ENCODE measurements around the gene CHD5. TPM values are rescaled to one million over a fixed set of nuclear protein-coding genes. Genes with fewer than 3 reads are reported as not detected.

Gene CHD5
- total RNA-seq, 4 donors from 2014 or later = 5.5 to 16.9 (median 12.0) TPM

- intact Hi-C loops (cut with DNase I) = no loop called here
- H3K4me1 ChIP-seq = no peaks in the 10 kb centered on the region
- H3K36me3 ChIP-seq = no peaks in the 10 kb centered on the region
- TF ChIP-seq CTCF (IDR thresholded peaks at IDR 0.05) = no peak
- TF ChIP-seq POLR2A (IDR thresholded peaks at IDR 0.05; ENCODE audit: low read depth) = no peak
- TF ChIP-seq EP300 (IDR thresholded peaks at IDR 0.05) = no peak
- no peak for TF ChIP-seq POLR2AphosphoS5 (IDR thresholded peaks at IDR 0.05)
- peaks cover 0 to 33% (median 2%) of the 10 kb centered on the region in 4 donors for H3K27me3 ChIP-seq
- 88% methylated on average over 4 of the region's 4 CpGs for WGBS
- H3K4me3 ChIP-seq = no peak overlapping the region
- H3K27ac ChIP-seq (replicated peaks in 1 of 4) = no peak overlapping the region
- H3K9me3 ChIP-seq = no peaks in the 10 kb centered on the region
- no peak for DNase-seq (ENCODE audit: extremely low spot score)
Measured at GRCh38 chr1:6142734-6143133, 37.4 kb downstream of the CHD5 start.

DNA sequence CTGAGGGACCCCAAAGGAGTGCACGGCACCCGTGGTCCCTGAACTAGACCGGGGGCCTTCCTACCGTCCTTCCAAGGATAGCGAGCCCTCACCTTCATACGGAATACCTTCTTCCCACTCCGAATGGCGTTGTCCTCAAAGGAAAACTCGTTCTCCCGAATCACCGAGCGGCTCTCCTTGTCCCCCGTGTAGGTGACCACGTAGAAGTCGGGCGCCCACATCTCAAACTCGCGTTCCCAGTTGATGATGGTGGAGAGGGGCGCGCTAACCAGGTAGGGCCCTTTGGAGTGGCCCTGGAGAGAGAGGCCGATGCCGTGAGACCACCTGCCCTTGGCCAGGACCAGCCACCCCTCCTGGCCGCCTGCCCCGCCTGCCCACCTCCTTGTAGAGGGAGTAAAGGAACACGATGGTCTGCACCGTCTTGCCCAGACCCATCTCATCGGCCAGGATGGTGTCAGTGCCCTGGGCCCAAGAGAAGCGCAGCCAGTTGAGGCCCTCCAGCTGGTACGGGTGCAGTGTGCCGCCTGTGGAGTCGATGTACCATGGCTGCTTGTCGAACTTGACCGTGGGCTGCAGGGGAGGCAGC, 38.0 kb downstream of the CHD5 start:
- H3K9me3 ChIP-seq = no peaks in the 10 kb centered on the region
- intact Hi-C loops (cut with DNase I) = no loop called here
- no peak overlapping the region for H3K27ac ChIP-seq (replicated peaks in 1 of 4)
- TF ChIP-seq EP300 (IDR thresholded peaks at IDR 0.05) (no peak), CTCF (IDR thresholded peaks at IDR 0.05) (no peak), POLR2AphosphoS5 (IDR thresholded peaks at IDR 0.05) (no peak)
- no peak for DNase-seq (ENCODE audit: extremely low spot score)
- H3K27me3 ChIP-seq = peaks cover 0 to 27% (median 2%) of the 10 kb centered on the region in 4 donors
- no peak overlapping the region for H3K4me3 ChIP-seq
- H3K36me3 ChIP-seq = no peaks in the 10 kb centered on the region
- H3K4me1 ChIP-seq = no peaks in the 10 kb centered on the region
- 92% methylated on average over 30 of the region's 33 CpGs for WGBS

- WGBS = 64% methylated on average over 7 of the region's 7 CpGs
- H3K36me3 ChIP-seq = no peaks in the 10 kb centered on the region
- DNase-seq (ENCODE audit: extremely low spot score) = no peak
- H3K4me3 ChIP-seq = no peak overlapping the region
- no peak overlapping the region for H3K27ac ChIP-seq (replicated peaks in 1 of 4)
- intact Hi-C loops (cut with DNase I) = no loop called here
- H3K27me3 ChIP-seq = peaks cover 0 to 22% (median under 1%) of the 10 kb centered on the region in 4 donors
- H3K9me3 ChIP-seq = no peaks in the 10 kb centered on the region
- TF ChIP-seq EP300 (IDR thresholded peaks at IDR 0.05) (no peak), CTCF (IDR thresholded peaks at IDR 0.05) (no peak), POLR2A (IDR thresholded peaks at IDR 0.05; ENCODE audit: low read depth) (no peak), POLR2AphosphoS5 (IDR thresholded peaks at IDR 0.05) (no peak)
- H3K4me1 ChIP-seq = no peaks in the 10 kb centered on the region
Measured at GRCh38 chr1:6141592-6141991, 38.5 kb downstream of the CHD5 start.

DNA sequence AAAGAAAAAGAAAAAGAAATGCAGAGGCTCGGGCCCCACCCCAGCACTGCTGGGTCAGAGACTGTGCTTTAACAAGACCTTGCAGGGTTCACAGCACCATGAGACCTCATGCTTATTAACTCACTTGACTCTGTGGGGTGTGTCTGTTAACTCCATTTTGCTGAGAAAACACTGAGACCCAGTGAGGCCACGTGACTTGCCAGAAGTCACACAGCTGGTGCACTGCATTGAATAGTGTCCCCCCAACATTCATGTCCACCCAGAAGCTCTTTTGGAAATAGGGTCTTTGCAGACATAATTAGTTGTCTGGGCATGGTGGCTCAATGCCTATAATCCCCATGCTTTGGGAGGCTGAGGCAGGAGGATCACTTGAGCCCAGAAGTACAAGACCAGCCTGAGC, 39.7 kb downstream of the CHD5 start:
- no peak for DNase-seq (ENCODE audit: extremely low spot score)
- Histone ChIP-seq H3K4me3 (no peak overlapping the region), H3K9me3 (no peaks in the 10 kb centered on the region), H3K4me1 (no peaks in the 10 kb centered on the region), H3K36me3 (no peaks in the 10 kb centered on the region), H3K27ac (replicated peaks in 1 of 4) (no peak overlapping the region), H3K27me3 (peaks cover 0 to 10% (median 0%) of the 10 kb centered on the region in 4 donors)
- no peak for TF ChIP-seq CTCF (IDR thresholded peaks at IDR 0.05)
- no peak for TF ChIP-seq POLR2A (IDR thresholded peaks at IDR 0.05; ENCODE audit: low read depth)
- no peak for TF ChIP-seq EP300 (IDR thresholded peaks at IDR 0.05)
- no peak for TF ChIP-seq POLR2AphosphoS5 (IDR thresholded peaks at IDR 0.05)
- intact Hi-C loops (cut with DNase I) = no loop called here
- WGBS = 69% methylated on average over 2 of the region's 2 CpGs

- H3K9me3 ChIP-seq = peaks cover 0 to 1% (median under 1%) of the 10 kb centered on the region in 4 donors
- no peak overlapping the region for H3K27ac ChIP-seq (replicated peaks in 1 of 4)
- DNase-seq (ENCODE audit: extremely low spot score) = no peak
- 78% methylated on average over 5 of the region's 5 CpGs for WGBS
- TF ChIP-seq EP300 (IDR thresholded peaks at IDR 0.05) (no peak), POLR2AphosphoS5 (IDR thresholded peaks at IDR 0.05) (no peak), POLR2A (IDR thresholded peaks at IDR 0.05; ENCODE audit: low read depth) (no peak), CTCF (IDR thresholded peaks at IDR 0.05) (no peak)
- intact Hi-C loops (cut with DNase I) = no loop called here
- no peak overlapping the region for H3K4me3 ChIP-seq
- H3K27me3 ChIP-seq = no peaks in the 10 kb centered on the region
- no peaks in the 10 kb centered on the region for H3K36me3 ChIP-seq
- H3K4me1 ChIP-seq = no peaks in the 10 kb centered on the region
Measured at GRCh38 chr1:6137758-6138157, 42.4 kb downstream of the CHD5 start.

Measured in esophagus muscularis mucosa (tissue), 4 donors.